Measurements from ENCODE around the gene RPS2.

The RPS2 gene

DNA sequence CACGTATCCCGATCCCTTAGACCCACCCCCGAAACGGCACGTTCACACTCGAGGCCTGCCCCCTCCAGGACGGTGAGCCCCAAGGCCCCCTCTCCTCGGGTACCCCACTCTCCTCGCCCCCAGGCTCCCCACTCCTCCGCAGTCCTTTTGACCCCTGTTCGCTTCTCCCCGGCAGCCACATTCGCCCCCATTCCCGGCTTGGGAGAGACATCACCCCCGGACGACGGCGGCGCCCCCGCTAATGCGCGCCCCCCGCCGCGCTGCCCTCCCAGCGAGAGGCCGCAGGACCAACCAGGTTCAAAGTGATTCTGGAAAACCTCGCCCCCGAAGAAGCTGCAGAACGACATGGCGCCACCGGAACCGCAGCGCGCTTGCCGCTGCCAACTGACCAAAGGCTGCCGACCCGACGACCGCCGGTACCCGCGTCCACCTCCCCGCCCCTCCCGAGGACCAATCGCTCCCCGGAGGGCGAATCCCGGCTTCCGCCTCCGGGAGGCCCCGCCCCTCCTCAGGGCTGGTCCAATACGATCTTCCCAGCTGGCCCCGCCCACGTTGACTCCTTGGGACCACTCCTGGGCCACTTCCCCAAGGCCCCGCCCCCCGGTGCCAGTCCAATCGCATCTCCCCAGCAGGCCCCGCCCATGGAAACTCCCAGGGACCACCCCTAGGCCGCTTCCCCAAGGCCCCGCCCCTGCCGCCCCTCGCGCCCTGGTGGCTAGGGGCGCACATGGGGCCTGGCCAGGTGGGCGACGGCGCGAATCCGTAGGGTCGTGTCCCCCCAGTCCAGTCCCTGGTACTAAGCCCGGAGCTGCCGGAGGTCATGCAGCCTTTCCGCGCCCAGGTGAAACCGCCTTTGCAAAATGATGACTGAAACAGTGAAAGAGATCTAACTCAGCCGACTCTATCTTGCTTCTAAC is 21.6 kb downstream of the RPS2 start, which contains the start of gene MSRB1:
TSS of gene MSRB1 (minus strand) at position 390 of the 917 bp plus-strand sequence. CDS start at position 347, 43 bp downstream.
- TF ChIP-seq, protein P1, sequence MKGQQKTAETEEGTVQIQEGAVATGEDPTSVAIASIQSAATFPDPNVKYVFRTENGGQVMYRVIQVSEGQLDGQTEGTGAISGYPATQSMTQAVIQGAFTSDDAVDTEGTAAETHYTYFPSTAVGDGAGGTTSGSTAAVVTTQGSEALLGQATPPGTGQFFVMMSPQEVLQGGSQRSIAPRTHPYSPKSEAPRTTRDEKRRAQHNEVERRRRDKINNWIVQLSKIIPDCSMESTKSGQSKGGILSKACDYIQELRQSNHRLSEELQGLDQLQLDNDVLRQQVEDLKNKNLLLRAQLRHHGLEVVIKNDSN (IDR thresholded peaks at IDR 0.05) = no peak
- TF ChIP-seq TAF1 (IDR thresholded peaks at IDR 0.05; ENCODE audit: low read depth) = peak; percentile 83
- peak; percentile 64 for TF ChIP-seq EGR1 (IDR thresholded peaks at IDR 0.05)
- no peak for TF ChIP-seq EP300 (IDR thresholded peaks at IDR 0.05; ENCODE audit: borderline replicate concordance)
- TF ChIP-seq TCF12 (IDR thresholded peaks at IDR 0.05; ENCODE audit: low read depth) = no peak
- TF ChIP-seq, protein P2, sequence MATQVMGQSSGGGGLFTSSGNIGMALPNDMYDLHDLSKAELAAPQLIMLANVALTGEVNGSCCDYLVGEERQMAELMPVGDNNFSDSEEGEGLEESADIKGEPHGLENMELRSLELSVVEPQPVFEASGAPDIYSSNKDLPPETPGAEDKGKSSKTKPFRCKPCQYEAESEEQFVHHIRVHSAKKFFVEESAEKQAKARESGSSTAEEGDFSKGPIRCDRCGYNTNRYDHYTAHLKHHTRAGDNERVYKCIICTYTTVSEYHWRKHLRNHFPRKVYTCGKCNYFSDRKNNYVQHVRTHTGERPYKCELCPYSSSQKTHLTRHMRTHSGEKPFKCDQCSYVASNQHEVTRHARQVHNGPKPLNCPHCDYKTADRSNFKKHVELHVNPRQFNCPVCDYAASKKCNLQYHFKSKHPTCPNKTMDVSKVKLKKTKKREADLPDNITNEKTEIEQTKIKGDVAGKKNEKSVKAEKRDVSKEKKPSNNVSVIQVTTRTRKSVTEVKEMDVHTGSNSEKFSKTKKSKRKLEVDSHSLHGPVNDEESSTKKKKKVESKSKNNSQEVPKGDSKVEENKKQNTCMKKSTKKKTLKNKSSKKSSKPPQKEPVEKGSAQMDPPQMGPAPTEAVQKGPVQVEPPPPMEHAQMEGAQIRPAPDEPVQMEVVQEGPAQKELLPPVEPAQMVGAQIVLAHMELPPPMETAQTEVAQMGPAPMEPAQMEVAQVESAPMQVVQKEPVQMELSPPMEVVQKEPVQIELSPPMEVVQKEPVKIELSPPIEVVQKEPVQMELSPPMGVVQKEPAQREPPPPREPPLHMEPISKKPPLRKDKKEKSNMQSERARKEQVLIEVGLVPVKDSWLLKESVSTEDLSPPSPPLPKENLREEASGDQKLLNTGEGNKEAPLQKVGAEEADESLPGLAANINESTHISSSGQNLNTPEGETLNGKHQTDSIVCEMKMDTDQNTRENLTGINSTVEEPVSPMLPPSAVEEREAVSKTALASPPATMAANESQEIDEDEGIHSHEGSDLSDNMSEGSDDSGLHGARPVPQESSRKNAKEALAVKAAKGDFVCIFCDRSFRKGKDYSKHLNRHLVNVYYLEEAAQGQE (IDR thresholded peaks at IDR 0.05; ENCODE audit: low read depth) = no peak
- no peak for TF ChIP-seq CREB1 (IDR thresholded peaks at IDR 0.05; ENCODE audit: low read depth)
- TF ChIP-seq YY1 (IDR thresholded peaks at IDR 0.05; ENCODE audit: low read depth) = peak; percentile 76; the same call in 1 of the 2 replicates
- no peak for TF ChIP-seq TEAD4 (IDR thresholded peaks at IDR 0.05)
- peak; percentile 80 for TF ChIP-seq ZBTB7A (IDR thresholded peaks at IDR 0.05; ENCODE audit: low read depth)
- no peak for TF ChIP-seq FOXM1 (IDR thresholded peaks at IDR 0.05; ENCODE audit: borderline replicate concordance, low read depth)
- peak; percentile 36; the same call in 1 of the 2 replicates for TF ChIP-seq NFIC (IDR thresholded peaks at IDR 0.05)
- TF ChIP-seq RAD21 (IDR thresholded peaks at IDR 0.05; ENCODE audit: low read depth) = no peak
- TF ChIP-seq, protein P3, sequence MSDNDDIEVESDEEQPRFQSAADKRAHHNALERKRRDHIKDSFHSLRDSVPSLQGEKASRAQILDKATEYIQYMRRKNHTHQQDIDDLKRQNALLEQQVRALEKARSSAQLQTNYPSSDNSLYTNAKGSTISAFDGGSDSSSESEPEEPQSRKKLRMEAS (IDR thresholded peaks at IDR 0.05) = peak; percentile 87
- no peak for TF ChIP-seq CEBPB (IDR thresholded peaks at IDR 0.05)

DNA sequence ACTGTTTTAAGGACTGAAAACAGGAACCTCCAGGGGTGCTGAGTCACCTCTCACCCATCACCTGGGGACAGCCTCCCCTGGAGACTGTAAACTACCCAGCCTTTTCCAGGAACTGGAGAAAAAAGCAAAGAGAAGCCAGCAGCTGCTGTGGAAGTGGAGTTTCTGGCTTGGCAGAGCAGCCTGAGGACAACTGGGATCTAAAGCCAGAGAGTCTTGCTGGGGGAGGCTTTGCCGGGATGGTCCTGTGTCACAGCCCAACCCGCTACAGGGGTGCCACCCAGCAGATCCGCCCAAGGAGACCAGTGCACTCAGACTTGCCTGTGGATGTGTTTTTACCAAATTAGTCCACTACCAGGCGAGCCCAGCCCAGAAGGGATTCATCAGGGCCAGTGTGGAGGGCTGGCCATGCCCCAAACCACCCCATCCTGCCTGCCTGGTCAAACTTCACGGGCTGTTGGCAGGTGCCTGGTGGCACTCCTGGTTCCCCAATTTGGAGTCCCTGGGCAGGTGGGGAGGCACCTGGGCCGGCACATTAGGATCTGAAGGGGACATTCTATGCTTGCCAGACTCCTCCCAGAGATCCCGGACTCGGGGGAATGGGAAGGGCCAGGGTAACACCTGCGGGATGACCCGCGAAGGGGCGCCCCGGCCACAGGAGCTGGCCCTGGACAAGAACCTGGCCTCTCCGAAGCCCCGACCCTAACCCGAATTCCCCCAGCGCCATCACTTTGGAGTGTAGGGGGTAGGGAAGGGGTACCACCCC is 22.4 kb downstream of the RPS2 start:
- TF ChIP-seq EGR1 (IDR thresholded peaks at IDR 0.05) = no peak
- TF ChIP-seq ZBTB7A (IDR thresholded peaks at IDR 0.05; ENCODE audit: low read depth) = peak; percentile 26; the same call in 1 of the 2 replicates

DNA sequence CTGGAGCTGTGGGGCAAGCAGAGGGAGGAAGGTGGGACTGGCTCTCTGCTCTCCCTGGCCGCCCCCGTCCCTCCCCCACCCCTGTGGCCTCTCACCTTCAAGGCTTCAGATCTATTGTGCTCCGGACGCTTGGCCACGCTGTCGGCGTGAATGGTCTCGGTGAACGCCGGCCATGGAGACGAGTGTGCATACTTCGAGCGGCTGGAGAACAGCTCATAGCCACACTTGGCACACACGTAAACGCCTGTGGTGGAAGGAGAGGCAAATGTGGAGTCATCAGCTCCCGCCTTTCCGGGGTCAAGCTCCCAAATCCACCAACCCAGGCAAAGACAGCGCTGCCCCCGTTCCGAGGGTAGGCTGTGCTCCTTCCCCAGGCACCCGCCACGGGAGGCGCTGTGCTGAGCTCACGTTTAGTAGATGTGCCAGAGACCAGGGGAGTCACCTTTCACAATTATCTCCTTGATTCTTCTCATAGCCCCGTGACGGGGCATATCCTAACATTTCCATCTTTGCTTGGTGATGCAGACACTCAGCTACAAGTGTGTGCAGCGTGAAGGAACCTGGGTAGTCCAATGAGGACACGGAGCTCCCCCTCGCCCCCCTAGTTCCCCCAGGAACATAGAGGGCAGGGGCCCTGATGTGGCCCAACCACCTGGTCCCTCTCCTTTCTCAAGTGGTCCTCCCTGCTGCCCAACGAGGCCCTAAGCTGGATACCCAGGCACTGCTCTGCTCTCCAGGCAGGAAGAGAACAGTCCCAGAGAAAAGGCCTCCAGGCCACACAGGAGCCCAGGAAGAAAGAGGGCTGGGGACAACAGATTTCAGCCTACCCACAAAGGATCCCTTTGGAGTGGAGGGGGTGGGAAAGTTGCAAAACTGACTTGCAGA is 23.2 kb downstream of the RPS2 start:
- TF ChIP-seq EGR1 (IDR thresholded peaks at IDR 0.05) (no peak), TAF1 (IDR thresholded peaks at IDR 0.05; ENCODE audit: low read depth) (no peak), FOXM1 (IDR thresholded peaks at IDR 0.05; ENCODE audit: borderline replicate concordance, low read depth) (no peak), ZBTB7A (IDR thresholded peaks at IDR 0.05; ENCODE audit: low read depth) (no peak)

DNA sequence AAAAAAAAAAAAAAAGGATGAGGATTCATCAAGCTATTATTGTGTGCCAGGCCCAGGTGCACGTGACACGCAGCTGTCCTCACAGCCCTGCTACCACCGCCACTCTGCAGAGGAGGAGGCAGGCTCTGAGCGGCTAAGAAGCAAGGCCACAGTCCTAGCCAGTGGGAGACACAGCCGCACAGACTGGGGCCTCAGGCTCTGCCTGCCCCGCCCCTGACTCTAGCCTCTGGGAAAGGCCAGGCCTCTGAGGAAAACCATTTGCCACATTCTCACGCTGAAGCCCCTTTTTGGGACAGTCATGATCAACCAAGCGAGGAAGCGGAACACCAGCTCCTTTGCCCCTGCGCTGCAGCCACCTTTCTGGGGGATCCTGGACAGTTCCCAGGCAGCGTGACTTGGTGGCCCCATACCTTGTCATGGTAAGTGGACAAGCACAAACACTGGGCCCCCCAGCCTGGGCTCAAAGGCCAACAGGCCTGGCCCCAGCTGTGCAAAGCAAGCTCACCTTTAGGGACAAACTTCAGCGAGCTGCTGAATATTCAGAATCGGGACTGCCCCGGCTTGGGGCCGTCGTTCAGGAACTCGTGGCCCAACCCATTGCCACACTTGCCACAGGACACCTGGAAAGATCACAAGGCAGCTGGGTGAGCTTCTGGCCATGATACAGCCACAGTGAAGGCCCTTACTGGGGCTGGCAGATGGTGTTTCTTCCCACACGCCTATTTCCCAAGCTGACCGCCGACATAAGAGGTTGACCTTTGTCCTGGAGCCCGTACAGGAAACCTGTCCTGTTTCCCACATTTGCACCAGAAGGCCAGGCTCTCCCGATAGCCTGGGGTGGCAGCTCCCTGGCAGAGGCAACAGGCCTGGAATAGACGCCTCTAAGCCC is 24.1 kb downstream of the RPS2 start:
- TF ChIP-seq TEAD4 (IDR thresholded peaks at IDR 0.05) (no peak), RAD21 (IDR thresholded peaks at IDR 0.05; ENCODE audit: low read depth) (no peak), TCF12 (IDR thresholded peaks at IDR 0.05; ENCODE audit: low read depth) (no peak), ZBTB7A (IDR thresholded peaks at IDR 0.05; ENCODE audit: low read depth) (no peak), FOXM1 (IDR thresholded peaks at IDR 0.05; ENCODE audit: borderline replicate concordance, low read depth) (no peak), TAF1 (IDR thresholded peaks at IDR 0.05; ENCODE audit: low read depth) (no peak), NFIC (IDR thresholded peaks at IDR 0.05) (no peak), EGR1 (IDR thresholded peaks at IDR 0.05) (no peak), YY1 (IDR thresholded peaks at IDR 0.05; ENCODE audit: low read depth) (no peak), EP300 (IDR thresholded peaks at IDR 0.05; ENCODE audit: borderline replicate concordance) (no peak), CEBPB (IDR thresholded peaks at IDR 0.05) (no peak), CREB1 (IDR thresholded peaks at IDR 0.05; ENCODE audit: low read depth) (no peak)
- TF ChIP-seq, protein P2 (IDR thresholded peaks at IDR 0.05; ENCODE audit: low read depth) = no peak
